HTR-8/SVneo (cell line): ENCODE data around the gene SCN9A.
A peak's percentile ranks its signal among the peaks of the same experiment; 100 is the strongest.

ENCODE experiments used
- DNase-seq: peaks from one replicate; pipeline ENCODE4 v3.0.0; 2011; ENCODE audit warnings: low spot score, mixed read lengths; ENCODE audit not compliant: insufficient read length
- FAIRE-seq: peaks from 2 replicates; lab custom pipeline; 2011; peaks lifted over from hg19 to GRCh38; lab: Jason Lieb, UNC

Gene SCN9A

GRCh38 chr2:166197446-166197845 lies 178.3 kb downstream of the SCN9A start:
- no peak for FAIRE-seq

GRCh38 chr2:166193407-166193806 lies 182.3 kb downstream of the SCN9A start:
- FAIRE-seq (no peak), DNase-seq (no peak)

More at GRCh38 chr2:166197446-166197845, 178.3 kb downstream of the SCN9A start:
- DNase-seq = no peak

GRCh38 chr2:166188084-166188483 lies 187.7 kb downstream of the SCN9A start:
- no peak for DNase-seq

GRCh38 chr2:166184789-166185188 lies 191.0 kb downstream of the SCN9A start:
- DNase-seq (no peak), FAIRE-seq (no peak)

More at GRCh38 chr2:166188084-166188483, 187.7 kb downstream of the SCN9A start:
- FAIRE-seq = no peak

- no peak for FAIRE-seq
- DNase-seq = no peak
Observed at GRCh38 chr2:166181813-166182154, 194.0 kb downstream of the SCN9A start.

- DNase-seq = peak; percentile 20
- FAIRE-seq = no peak
Observed at GRCh38 chr2:166180951-166181812, 194.6 kb downstream of the SCN9A start.

GRCh38 chr2:166179201-166179600 lies 196.5 kb downstream of the SCN9A start:
- FAIRE-seq (no peak), DNase-seq (no peak)

GRCh38 chr2:166173263-166173662 lies 202.5 kb downstream of the SCN9A start:
- no peak for FAIRE-seq
- DNase-seq = no peak

- DNase-seq (no peak), FAIRE-seq (no peak)
Observed at GRCh38 chr2:166171216-166171615, 204.5 kb downstream of the SCN9A start.

- DNase-seq = no peak
- FAIRE-seq = no peak
Observed at GRCh38 chr2:166170356-166170755, 205.4 kb downstream of the SCN9A start.

- DNase-seq (no peak), FAIRE-seq (no peak)
Observed at GRCh38 chr2:166167449-166167848, 208.3 kb downstream of the SCN9A start.

GRCh38 chr2:166163775-166164174 lies 212.0 kb downstream of the SCN9A start:
- FAIRE-seq (no peak), DNase-seq (no peak)

GRCh38 chr2:166158546-166158945 lies 217.2 kb downstream of the SCN9A start:
- DNase-seq (no peak), FAIRE-seq (no peak)

GRCh38 chr2:166157578-166157977 lies 218.2 kb downstream of the SCN9A start:
- no peak for FAIRE-seq

GRCh38 chr2:166156985-166157490 lies 218.7 kb downstream of the SCN9A start:
- DNase-seq = no peak
- FAIRE-seq = no peak

More at GRCh38 chr2:166157578-166157977, 218.2 kb downstream of the SCN9A start:
- no peak for DNase-seq

- FAIRE-seq (no peak), DNase-seq (no peak)
Observed at GRCh38 chr2:166155589-166155988, 220.2 kb downstream of the SCN9A start.

- no peak for FAIRE-seq
- no peak for DNase-seq
Observed at GRCh38 chr2:166154685-166155338, 220.9 kb downstream of the SCN9A start.

- no peak for FAIRE-seq
- no peak for DNase-seq
Observed at GRCh38 chr2:166152064-166152463, 223.7 kb downstream of the SCN9A start.

GRCh38 chr2:166148500-166149400 lies 227.0 kb downstream of the SCN9A start:
- no peak for DNase-seq
- FAIRE-seq = no peak

GRCh38 chr2:166147883-166148282 lies 227.9 kb downstream of the SCN9A start:
- DNase-seq (no peak), FAIRE-seq (no peak)
